ENCODE data around the gene NXPH1.

The NXPH1 gene

GRCh38 chr7:8564281-8564680, 130.9 kb downstream of the NXPH1 start:
- H3K27me3 ChIP-seq (ENCODE audit: insufficient read depth, poor library complexity, severe bottlenecking), result peaks cover 3% of the 10 kb centered on the region
- ATAC-seq (ENCODE audit: low read depth), result no peak
- DNase-seq (ENCODE audit: low spot score), result no peak
- no peaks in the 10 kb centered on the region for H3K4me1 ChIP-seq (ENCODE audit: insufficient read depth, poor library complexity, severe bottlenecking)
- H3K4me3 ChIP-seq (ENCODE audit: severe bottlenecking), result no peak overlapping the region
- no peak overlapping the region for H3K27ac ChIP-seq (ENCODE audit: poor library complexity, severe bottlenecking)
- TF ChIP-seq, protein P1, sequence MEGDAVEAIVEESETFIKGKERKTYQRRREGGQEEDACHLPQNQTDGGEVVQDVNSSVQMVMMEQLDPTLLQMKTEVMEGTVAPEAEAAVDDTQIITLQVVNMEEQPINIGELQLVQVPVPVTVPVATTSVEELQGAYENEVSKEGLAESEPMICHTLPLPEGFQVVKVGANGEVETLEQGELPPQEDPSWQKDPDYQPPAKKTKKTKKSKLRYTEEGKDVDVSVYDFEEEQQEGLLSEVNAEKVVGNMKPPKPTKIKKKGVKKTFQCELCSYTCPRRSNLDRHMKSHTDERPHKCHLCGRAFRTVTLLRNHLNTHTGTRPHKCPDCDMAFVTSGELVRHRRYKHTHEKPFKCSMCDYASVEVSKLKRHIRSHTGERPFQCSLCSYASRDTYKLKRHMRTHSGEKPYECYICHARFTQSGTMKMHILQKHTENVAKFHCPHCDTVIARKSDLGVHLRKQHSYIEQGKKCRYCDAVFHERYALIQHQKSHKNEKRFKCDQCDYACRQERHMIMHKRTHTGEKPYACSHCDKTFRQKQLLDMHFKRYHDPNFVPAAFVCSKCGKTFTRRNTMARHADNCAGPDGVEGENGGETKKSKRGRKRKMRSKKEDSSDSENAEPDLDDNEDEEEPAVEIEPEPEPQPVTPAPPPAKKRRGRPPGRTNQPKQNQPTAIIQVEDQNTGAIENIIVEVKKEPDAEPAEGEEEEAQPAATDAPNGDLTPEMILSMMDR (IDR thresholded peaks at IDR 0.05; ENCODE audit: poor library complexity, severe bottlenecking), result no peak
- no peaks in the 10 kb centered on the region for H3K9me3 ChIP-seq (ENCODE audit: severe bottlenecking)
- H3K36me3 ChIP-seq (ENCODE audit: low read depth), result no peaks in the 10 kb centered on the region

- Histone ChIP-seq H3K36me3 (ENCODE audit: low read depth) (no peaks in the 10 kb centered on the region), H3K4me1 (ENCODE audit: insufficient read depth, poor library complexity, severe bottlenecking) (no peaks in the 10 kb centered on the region), H3K27me3 (ENCODE audit: insufficient read depth, poor library complexity, severe bottlenecking) (no peaks in the 10 kb centered on the region), H3K27ac (ENCODE audit: poor library complexity, severe bottlenecking) (no peak overlapping the region), H3K9me3 (ENCODE audit: severe bottlenecking) (no peaks in the 10 kb centered on the region), H3K4me3 (ENCODE audit: severe bottlenecking) (no peak overlapping the region)
- ATAC-seq (ENCODE audit: low read depth) (no peak), DNase-seq (ENCODE audit: low spot score) (no peak)
- TF ChIP-seq, protein P1 (IDR thresholded peaks at IDR 0.05; ENCODE audit: poor library complexity, severe bottlenecking), result no peak
Measured at GRCh38 chr7:8566016-8566415, 132.6 kb downstream of the NXPH1 start.

- no peak for ATAC-seq (ENCODE audit: low read depth)
- Histone ChIP-seq H3K27ac (ENCODE audit: poor library complexity, severe bottlenecking) (no peak overlapping the region), H3K9me3 (ENCODE audit: severe bottlenecking) (no peaks in the 10 kb centered on the region), H3K27me3 (ENCODE audit: insufficient read depth, poor library complexity, severe bottlenecking) (no peaks in the 10 kb centered on the region), H3K36me3 (ENCODE audit: low read depth) (no peaks in the 10 kb centered on the region), H3K4me1 (ENCODE audit: insufficient read depth, poor library complexity, severe bottlenecking) (no peaks in the 10 kb centered on the region), H3K4me3 (ENCODE audit: severe bottlenecking) (no peak overlapping the region)
- TF ChIP-seq, protein P1 (IDR thresholded peaks at IDR 0.05; ENCODE audit: poor library complexity, severe bottlenecking), result no peak
- DNase-seq (ENCODE audit: low spot score), result no peak
Measured at GRCh38 chr7:8567626-8568025, 134.2 kb downstream of the NXPH1 start.

DNA sequence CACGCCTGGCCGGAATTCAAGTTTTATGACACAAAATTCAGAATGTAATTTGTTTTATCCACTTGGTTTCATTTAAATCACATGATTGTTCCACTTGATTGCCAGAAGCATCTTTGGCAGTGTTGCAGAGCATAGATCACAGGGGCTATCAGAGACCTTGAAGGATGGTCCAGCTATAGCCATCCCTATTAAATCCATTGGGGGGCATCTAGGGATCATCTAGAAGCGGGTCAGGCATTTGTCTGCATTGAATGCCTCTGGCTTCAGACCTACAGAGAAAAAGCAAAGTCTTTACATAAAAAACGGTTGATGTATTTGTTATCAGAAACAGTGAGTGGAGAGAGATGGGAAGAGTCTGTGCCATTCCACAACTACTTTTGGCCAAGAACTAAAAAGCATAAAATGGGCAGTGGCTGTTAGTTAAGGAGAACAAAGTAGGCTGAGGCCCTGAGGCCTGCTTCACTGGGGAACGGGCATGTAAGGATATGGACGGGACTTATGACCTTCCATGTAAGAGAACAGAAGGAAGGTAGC, 146.3 kb downstream of the NXPH1 start:
- TF ChIP-seq, protein P1 (IDR thresholded peaks at IDR 0.05; ENCODE audit: poor library complexity, severe bottlenecking), result no peak
- no peak overlapping the region for H3K27ac ChIP-seq (ENCODE audit: poor library complexity, severe bottlenecking)
- no peak for DNase-seq (ENCODE audit: low spot score)
- H3K27me3 ChIP-seq (ENCODE audit: insufficient read depth, poor library complexity, severe bottlenecking), result no peaks in the 10 kb centered on the region
- no peaks in the 10 kb centered on the region for H3K4me1 ChIP-seq (ENCODE audit: insufficient read depth, poor library complexity, severe bottlenecking)
- no peak for ATAC-seq (ENCODE audit: low read depth)
- H3K9me3 ChIP-seq (ENCODE audit: severe bottlenecking), result no peaks in the 10 kb centered on the region
- no peak overlapping the region for H3K4me3 ChIP-seq (ENCODE audit: severe bottlenecking)
- no peaks in the 10 kb centered on the region for H3K36me3 ChIP-seq (ENCODE audit: low read depth)

- no peaks in the 10 kb centered on the region for H3K9me3 ChIP-seq (ENCODE audit: severe bottlenecking)
- no peaks in the 10 kb centered on the region for H3K27me3 ChIP-seq (ENCODE audit: insufficient read depth, poor library complexity, severe bottlenecking)
- TF ChIP-seq, protein P1 (IDR thresholded peaks at IDR 0.05; ENCODE audit: poor library complexity, severe bottlenecking), result no peak
- no peak overlapping the region for H3K27ac ChIP-seq (ENCODE audit: poor library complexity, severe bottlenecking)
- ATAC-seq (ENCODE audit: low read depth) (no peak), DNase-seq (ENCODE audit: low spot score) (no peak)
- H3K36me3 ChIP-seq (ENCODE audit: low read depth), result no peaks in the 10 kb centered on the region
- no peak overlapping the region for H3K4me3 ChIP-seq (ENCODE audit: severe bottlenecking)
- H3K4me1 ChIP-seq (ENCODE audit: insufficient read depth, poor library complexity, severe bottlenecking), result no peaks in the 10 kb centered on the region
Measured at GRCh38 chr7:8581842-8582241, 148.4 kb downstream of the NXPH1 start.
